HG02759 (cell line): Measurements from ENCODE around the gene SYPL2.

Experiments used
- ATAC-seq: cut with Tn5 transposase; IDR thresholded peaks from one replicate; pipeline ENCODE4 v1.9.1; 2021; ENCODE audit warnings: mild to moderate bottlenecking, moderate library complexity; ENCODE audit not compliant: unreplicated experiment

Gene SYPL2

GRCh38 chr1:109490934-109491302 lies 24.6 kb downstream of the SYPL2 start:
- no peak for ATAC-seq

DNA sequence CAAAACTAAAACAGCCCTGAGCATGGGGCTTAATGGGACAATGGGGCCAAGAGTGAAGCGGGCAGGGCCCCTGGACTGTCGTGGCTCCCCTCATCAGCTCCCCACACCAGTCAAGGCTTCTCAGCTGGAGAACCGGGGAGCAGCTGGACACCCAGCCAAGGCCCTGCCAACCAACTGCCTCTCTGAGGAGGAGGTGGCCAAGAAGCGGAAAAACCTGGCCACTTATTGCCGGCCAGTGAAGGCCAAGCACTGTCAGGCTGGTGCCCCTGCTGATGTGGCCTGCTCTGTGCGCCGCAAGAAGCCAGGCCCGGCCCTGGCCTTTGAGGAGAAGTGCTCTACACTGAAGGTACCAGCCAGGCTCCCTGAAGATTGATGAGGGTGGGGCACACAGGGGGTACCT lies 25.0 kb downstream of the SYPL2 start:
- no peak for ATAC-seq

DNA sequence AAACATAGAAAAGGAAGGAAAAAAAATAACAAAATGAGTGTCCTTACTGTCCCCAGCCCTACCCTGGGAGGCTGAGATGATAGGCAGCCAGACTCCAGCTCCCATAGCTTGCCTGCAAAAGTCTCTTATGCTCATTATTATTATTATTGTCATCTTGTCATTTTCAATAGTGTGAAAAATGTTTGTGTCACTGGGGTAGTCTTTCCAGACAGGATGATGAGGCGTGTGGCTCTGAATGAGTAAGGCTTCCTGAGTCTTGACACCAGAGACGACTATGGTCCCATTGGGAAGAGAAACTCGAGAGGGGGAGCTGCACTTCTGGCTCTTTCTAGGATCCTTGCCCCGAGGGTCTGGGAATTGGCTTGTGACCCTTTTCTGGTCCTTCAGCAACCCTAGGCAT lies 26.4 kb downstream of the SYPL2 start:
- ATAC-seq, result no peak

- no peak for ATAC-seq
These were observed 26.9 kb downstream of the SYPL2 start for GRCh38 chr1:109493227-109493626.

GRCh38 chr1:109493805-109494539 lies 27.6 kb downstream of the SYPL2 start, which contains the start of gene CYB561D1:
CYB561D1 (plus strand) TSS chr1:109494094; CDS start chr1:109494140, 46 bp downstream.
- peak; percentile 94 for ATAC-seq

- no peak for ATAC-seq
These were observed 29.4 kb downstream of the SYPL2 start for GRCh38 chr1:109495738-109496137.

DNA sequence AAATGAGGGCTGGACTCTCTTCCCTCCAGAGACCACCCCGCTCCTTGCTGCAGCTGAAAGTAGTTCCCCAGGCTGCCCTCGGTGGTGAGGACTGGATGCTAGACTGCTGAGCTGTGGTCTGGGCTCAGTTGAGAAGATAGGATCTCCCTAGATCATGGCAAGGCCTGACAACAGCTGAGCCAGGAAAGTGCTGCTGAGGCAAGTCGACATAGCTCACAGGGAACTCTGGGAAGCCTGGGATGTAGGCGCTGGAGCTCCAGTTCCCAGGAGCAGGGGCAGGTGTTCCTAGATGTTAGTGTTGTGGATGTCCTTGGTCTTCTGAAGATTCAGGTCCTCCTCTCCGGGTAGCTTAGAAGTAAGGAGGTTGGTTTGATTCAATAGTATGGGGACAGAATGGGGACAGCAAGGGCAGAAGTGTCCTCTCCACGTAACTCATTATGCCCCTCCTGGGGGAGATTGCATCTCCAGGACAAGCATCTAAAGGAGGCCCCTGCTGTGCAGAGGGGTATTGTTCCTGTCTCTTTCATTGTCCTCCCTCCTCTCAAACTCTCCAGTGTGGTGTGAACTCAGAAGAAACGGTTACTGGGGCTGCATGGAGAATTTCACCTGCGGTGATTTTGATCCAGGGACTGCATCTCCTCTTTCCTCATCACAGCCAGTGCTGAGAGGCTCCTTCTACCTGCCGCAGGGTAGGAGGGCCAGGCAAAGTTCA lies 31.3 kb downstream of the SYPL2 start:
- no peak for ATAC-seq

- no peak for ATAC-seq
These were observed 31.9 kb downstream of the SYPL2 start for GRCh38 chr1:109498161-109498801.

DNA sequence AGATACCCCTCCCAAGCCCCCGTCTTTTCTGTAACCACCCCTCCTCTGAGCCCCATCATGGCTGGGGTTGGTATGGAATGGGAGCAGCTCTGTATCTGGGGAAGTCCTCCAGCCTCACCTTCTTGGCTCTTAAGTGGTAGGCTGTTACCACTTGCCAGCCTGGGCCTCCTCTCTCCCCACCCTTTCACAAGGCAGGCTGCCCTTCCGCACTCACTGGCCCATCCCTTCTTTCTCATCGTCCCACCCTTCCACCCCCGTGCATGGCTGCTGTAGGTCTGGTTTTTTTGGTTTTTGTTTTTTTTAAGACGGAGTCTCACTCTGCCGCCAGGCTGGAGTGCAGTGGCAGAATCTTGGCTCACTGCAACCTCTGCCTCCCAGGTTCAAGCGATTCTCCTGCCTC lies 32.7 kb downstream of the SYPL2 start:
- no peak for ATAC-seq

DNA sequence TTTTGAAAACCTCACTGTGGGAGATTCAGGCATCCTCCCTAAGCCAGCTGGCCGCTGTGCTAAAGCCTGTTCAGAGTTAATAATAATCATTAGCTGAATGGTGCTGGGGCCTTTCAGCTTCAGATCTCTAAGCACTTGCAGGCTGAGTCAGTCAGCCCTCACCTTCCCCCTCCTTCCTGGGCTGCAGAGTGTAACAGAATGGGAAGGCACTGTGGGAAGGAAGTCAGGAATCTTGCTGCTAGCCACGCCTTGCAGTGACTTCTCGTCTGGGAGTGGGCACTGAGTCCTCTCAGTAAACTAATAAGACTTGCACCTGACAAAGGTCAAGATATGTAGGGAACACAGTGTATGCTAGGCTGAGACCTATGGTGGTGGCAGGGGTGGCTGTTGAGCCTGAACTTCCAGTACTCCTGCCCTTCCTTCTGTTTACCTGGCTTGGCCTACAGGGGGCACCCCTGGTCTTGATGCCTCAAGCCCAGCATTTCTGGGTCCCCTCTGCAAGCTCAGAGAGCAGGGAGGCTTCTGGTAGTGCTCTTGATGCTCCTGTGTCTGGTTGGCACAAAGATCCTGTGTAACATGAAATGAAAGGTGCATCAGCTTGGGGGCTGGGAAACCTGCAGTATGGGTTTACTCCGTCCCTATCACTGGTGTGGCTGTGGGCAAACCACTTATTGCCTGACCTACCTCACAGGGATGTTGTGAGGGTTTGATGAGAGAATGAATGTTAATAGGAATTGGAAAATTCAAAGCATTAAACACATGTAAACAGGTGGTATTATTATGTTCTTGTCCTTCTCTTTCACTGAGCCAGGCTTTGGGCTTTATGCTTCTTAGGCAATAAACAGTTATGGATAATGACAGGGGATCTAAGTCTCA lies 33.6 kb downstream of the SYPL2 start:
- no peak for ATAC-seq

DNA sequence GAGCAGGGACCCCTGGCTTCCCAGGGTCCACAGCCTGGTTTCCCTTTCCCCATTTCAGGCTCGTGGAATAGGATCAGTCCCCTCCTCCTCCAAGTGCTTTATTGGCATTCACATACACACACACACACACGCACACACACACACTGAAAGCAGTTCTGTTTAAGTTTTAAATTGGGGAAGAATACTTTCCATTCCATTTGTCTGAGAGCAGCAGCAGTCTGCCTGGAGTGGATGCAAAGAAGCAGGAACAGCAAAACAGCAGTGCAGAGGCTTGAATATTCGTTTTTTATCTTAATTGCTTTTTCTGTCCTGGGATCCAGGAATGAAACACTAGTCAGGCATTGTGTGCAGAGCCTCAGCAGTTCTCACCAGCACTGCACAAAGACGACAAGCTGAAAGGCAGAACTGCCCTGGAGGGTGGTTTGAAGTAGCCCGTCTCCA lies 34.6 kb downstream of the SYPL2 start:
- no peak for ATAC-seq

GRCh38 chr1:109501644-109502363 lies 35.5 kb downstream of the SYPL2 start:
- ATAC-seq, result no peak

- ATAC-seq, result no peak
These were observed 36.1 kb downstream of the SYPL2 start for GRCh38 chr1:109502364-109502851.

DNA sequence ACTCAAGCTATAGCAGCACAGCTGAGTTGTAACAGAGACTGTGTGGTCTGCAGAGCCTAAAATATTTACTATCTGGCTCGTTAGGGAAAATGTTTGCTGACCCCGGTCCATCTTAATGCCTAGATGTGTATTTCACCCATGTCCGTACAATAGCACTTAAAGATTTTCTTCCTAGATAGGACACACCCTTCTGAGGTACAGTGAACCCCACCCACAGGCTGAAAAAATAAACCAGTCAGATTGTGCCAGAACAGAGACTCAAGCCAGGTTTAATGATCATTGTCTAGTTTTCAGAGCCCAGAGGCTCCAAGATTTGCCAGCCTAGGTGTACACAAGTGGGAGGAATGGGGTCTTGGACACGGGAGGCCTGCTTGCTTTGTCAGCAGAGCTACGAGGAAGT lies 37.6 kb downstream of the SYPL2 start:
- no peak for ATAC-seq

GRCh38 chr1:109504974-109505373 lies 38.6 kb downstream of the SYPL2 start:
- ATAC-seq, result no peak

DNA sequence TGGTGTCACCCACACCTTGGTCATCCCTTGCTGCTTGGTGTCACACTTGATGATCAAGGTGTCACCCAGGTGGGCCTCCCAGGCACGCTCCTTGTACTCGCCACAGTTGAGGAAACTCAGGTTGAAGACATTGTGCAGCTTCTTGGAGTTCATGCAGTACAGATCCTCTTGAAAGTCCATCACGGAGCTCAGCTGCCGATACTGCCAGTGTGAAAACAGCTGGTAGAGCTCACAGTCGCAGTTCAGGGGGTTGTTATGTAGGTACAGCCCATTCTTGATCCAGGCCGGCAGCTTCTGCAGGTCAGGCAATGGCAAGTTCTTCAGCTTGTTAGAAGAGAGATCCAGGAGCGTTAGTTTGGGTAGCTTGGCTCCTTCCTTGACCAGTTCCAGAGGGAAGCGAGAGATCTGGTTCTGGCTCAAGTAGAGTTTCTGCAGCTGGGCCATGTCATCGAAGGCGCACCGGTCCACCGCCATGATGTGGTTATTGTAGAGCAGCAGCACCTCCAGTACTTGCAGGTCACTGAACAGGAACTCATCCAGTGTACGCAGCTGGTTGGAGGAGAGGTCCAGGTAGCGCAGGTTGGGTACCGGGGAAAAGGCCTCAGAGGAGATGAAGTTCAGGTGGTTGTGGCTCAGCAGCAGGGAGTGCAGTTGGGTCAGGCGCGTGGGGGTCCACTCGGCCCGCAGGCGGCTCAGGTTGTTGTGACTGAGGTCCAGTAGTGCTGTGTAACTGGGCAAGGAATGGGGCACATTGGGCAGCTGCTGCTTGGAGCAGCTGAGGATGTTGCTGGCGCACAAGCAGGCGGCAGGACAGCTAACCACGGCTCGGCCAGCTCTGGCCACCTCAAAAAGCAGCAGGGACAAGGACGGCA lies 41.9 kb downstream of the SYPL2 start:
- ATAC-seq, result no peak

GRCh38 chr1:109508873-109509175 lies 42.5 kb downstream of the SYPL2 start:
- no peak for ATAC-seq

DNA sequence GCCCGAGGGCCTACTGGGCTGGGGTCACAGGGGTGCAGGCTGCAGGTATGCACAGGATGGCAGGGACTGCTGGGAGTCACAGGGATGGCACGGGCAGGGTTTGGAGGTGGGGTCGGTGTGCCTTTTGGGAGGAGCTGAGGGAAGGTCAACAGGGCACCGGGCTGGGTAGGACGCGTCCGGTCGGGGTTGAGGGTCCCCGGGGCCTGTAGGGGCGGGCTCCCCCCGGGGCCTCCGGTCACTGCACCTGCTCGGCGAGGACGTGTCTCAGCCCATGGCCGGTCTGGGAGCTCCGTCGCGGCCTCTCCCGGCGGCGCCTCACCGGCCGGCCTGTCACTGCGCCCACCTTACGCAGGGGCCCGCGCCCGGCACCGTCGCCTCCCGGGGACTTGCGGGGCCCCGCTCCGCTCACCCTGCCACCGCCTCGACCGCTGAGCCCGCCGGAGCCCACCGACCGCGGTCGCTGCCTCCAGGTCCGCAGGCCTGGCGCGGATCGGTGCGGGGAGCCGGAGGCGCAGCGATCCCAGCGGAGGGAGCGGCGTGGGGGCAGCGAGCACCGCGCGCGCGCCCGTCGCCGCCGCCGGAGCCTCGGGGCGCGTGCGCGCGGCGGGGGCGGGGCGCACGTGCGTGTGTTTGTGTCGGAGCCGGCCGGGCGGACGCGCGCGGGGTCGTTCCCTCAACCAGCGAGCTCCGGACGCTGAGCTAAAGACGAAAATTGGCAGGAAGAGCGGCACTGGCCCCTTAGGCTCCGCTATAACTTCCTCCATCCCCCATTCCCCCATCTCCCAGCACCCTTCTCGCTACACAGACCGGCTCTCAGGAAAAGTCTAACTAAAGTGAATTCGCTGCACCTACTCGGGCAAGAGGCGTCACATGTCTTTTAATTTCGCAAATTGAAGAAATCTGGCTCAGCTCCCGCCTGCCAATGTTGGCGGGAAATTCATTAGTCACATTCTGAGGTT lies 43.1 kb downstream of the SYPL2 start, which contains the start of gene AMIGO1:
Gene AMIGO1, minus strand, starts transcription at position 552 of the 959 bp plus-strand sequence. CDS start 815 bp downstream, outside the sequence.
- peak; percentile 74 for ATAC-seq
